ENCODE data around the gene DEFB119.
"Not testable (repeated sequence)": the region's sequence is repeated elsewhere in the genome, so short reads cannot be mapped to it uniquely, and the experiment has no call there.

The DEFB119 gene

DNA sequence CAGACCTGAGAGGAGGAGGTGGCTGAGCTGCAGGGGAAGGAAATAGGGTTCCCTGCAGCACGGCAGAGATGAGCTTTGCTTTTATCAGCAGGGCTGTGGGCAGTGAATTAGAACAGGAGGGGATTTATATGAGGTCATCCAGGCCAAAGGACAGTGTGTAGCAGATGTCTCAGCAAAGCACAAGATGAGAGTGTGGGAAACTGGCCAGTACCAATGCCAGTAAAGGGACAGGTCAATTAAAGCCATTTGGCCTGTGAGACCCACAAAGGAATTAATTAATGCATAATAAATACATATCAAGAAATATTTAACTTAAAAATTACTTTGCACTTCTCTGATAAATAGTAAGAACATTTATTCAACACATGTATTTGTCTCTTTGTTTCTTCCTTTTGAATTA is at the start of gene DEFB119:
Gene DEFB119 (minus strand): TSS at position 101 of the 400 bp plus-strand sequence. CDS start 107 bp downstream, outside the sequence.
- DNase-seq (ENCODE audit: low read depth in 1 of 2, low spot score in 1 of 2), result no peak

- no peak for DNase-seq (ENCODE audit: low read depth in 1 of 2, low spot score in 1 of 2)
These were observed 40.3 kb upstream of the DEFB119 start for GRCh38 chr20:31430568-31431115.

DNA sequence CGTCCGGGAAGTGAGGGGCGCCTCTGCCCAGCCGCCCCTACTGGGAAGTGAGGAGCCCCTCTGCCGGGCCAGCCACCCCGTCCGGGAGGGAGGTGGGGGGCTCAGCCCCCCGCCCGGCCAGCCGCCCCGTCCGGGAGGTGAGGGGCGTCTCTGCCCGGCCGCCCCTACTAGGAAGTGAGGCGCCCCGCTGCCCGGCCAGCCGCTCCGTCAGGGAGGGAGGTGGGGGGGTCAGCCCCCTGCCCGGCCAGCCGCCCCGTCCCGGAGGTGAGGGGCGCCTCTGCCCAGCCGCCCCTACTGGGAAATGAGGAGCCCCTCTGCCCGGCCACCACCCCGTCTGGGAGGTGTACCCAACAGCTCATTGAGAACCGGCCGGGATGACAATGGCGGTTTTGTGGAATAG is 37.2 kb upstream of the DEFB119 start:
- DNase-seq (ENCODE audit: low read depth in 1 of 2, low spot score in 1 of 2), result not testable (repeated sequence)

DNA sequence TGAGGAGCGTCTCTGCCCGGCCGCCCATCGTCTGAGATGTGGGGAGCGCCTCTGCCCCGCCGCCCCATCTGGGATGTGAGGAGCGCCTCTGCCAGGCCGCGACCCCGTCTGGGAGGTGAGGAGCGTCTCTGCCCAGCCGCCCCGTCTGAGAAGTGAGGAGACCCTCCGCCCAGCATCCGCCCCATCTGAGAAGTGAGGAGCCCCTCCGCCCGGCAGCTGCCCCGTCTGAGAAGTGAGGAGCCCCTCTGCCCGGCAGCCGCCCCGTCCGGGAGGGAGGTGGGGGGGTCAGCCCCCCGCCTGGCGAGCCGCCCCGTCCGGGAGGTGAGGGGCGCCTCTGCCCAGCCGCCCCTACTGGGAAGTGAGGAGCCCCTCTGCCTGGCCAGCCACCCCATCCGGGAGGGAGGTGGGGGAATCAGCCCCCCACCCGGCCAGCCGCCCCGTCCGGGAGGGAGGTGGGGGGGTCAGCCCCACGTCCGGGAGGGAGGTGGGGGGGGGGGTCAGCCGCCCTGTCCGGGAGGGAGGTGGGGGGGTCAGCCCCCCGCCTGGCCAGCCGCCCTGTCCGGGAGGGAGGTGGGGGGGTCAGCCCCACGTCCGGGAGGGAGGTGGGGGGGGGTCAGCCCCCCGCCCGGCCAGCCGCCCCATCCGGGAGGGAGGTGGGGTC is 36.6 kb upstream of the DEFB119 start:
- not testable (repeated sequence) for DNase-seq (ENCODE audit: low read depth in 1 of 2, low spot score in 1 of 2)

- no peak for DNase-seq (ENCODE audit: low read depth in 1 of 2, low spot score in 1 of 2)
These were observed 35.4 kb upstream of the DEFB119 start for GRCh38 chr20:31425797-31426196.

- DNase-seq (ENCODE audit: low read depth in 1 of 2, low spot score in 1 of 2), result no peak
These were observed 27.9 kb upstream of the DEFB119 start for GRCh38 chr20:31418307-31418706.

DNA sequence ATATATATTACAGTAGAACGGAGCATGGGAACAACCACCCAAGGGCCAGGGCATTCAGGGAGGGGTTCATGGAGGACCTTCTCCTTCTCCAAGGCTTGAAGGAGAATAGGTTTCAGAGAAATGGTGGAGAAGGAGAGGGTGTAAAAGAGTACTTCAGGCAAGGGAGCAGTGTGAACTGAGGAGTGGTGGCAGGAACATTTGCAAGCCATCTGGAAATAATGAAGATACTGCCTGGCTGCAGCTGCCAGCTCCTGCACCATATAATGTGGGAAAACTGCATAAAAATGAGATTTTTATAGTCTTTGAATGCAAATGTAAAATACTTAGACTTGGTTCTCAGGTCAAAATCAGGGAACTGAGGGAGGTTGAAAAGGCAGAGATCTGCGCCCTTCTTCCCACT is 25.3 kb upstream of the DEFB119 start:
- no peak for DNase-seq (ENCODE audit: low read depth in 1 of 2, low spot score in 1 of 2)

DNA sequence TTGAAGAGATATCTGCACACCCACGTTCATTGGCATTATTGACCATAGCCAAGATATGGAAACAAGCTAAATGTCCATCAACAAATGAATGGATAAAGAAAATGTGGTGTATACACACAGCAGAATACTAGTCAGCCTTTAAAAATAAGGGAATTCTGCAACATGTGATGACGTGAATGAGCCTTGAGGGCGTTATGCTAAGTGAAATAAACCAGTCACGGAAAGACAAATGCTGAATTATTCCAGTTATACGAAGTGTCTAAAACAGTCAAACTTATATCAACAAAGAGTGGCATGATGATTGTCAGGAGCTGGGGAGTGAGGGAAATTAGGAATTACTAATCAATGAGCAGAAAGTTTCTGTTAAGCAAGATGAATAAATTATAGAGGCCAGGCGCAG is 24.0 kb upstream of the DEFB119 start:
- DNase-seq (ENCODE audit: low read depth in 1 of 2, low spot score in 1 of 2), result no peak

DNA sequence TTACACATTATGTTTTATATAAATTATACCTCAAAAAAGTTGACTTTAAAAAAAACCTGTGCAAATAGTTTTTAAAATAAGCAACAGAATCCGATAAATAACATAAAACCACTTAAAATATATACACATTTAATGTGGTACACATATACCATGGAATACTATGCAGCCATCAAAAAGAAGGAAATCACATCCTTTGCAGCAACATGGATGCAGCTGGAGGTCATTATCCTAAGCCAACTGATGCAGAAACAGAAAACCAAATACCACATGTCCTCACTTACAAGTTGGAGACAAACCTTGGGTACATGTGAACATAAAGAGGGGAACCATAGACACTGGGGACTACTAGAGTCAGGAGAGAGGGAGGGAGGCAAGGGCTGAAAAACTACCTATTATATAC is 19.6 kb upstream of the DEFB119 start:
- no peak for DNase-seq (ENCODE audit: low read depth in 1 of 2, low spot score in 1 of 2)

- no peak for DNase-seq (ENCODE audit: low read depth in 1 of 2, low spot score in 1 of 2)
These were observed 15.7 kb upstream of the DEFB119 start, which contains the start of gene DEFB121 for GRCh38 chr20:31406115-31406514. TSS of gene DEFB121 (minus strand) at chr20:31406215. CDS start at chr20:31406152, 63 bp downstream.

DNA sequence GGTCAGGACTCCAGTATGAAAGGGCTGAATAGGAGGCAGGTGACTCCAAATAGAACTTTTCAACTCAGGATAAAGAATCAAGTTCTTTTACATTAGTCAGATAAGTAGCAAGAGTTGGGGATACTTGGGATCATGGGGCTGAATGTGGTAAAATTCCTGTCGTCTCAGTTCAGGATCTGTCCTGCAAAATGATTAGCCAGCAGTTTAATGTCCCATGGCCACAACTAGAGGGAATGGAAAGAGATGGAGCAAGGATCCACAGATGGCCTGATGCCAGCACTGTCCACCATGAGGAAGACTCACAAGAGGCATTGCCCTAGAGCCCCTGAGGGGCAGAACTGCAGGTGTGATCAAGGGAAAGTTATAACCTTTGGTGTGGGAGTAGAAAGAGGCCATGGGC is 13.5 kb upstream of the DEFB119 start:
- DNase-seq (ENCODE audit: low read depth in 1 of 2, low spot score in 1 of 2), result no peak

GRCh38 chr20:31394900-31395299 is 4.5 kb upstream of the DEFB119 start:
- no peak for DNase-seq (ENCODE audit: low read depth in 1 of 2, low spot score in 1 of 2)

GRCh38 chr20:31392836-31393235 is 2.4 kb upstream of the DEFB119 start:
- no peak for DNase-seq (ENCODE audit: low read depth in 1 of 2, low spot score in 1 of 2)

DNA sequence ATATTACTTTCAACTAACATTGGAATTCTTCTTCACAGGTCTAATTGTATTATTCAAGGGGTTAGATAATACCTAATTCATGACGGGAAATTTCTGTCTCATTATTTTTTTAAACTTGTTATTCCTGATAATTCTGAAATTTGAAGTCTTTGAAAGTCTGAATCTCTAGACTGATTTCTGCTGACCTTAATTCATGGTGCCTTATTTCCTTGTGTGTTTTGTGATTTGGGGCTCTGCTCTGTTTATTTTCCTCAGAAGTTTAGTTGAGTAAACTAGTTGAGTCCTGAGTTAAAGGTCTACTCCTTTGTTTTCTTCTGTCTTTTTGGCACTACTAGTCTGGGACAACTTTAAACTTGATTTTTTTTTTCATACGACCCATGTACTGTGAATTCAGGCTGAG is 16.0 kb downstream of the DEFB119 start:
- no peak for DNase-seq (ENCODE audit: low read depth in 1 of 2, low spot score in 1 of 2)

GRCh38 chr20:31368301-31368700 is 22.1 kb downstream of the DEFB119 start, which contains the start of gene DEFB118:
TSS of gene DEFB118 (plus strand) at chr20:31368601. CDS start at chr20:31368651, 50 bp downstream.
- DNase-seq (ENCODE audit: low read depth in 1 of 2, low spot score in 1 of 2), result no peak

DNA sequence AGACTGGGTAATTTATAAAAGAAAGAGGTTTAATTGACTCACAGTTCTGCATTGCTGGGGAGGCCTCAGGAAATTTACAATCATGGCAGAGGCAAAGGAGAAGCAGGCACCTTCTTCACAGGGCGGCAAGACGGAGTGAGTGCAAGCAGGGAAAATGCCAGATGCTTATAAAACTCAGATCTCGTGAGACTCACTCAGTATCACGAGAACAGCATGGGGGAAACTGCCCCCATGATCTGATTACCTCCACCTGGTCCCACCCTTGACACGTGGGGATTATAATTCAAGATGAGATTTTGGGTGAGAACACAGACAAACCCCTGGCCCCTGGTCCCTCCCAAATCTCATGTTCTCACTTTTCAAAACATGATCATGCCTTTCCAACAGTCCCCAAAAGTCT is 26.1 kb downstream of the DEFB119 start:
- not testable (repeated sequence) for DNase-seq (ENCODE audit: low read depth in 1 of 2, low spot score in 1 of 2)

DNA sequence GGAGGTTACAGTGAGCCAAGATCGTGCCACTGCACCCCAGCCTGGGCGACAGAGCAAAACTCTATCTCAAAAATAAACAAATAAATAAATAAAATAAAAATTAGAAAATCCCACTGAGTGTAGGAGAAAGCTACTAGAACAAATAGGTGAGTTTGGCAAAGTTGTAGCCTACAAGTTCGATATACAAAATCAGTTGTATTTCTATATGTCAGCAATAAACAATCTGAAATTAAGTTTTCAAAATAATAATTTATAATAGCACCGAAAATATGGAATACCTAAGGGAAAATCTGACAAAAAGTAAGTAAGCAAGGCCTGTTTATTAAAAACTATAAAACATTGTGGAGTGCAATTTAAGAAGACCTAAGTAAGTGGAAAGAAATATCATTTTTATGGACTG is 27.1 kb downstream of the DEFB119 start:
- no peak for DNase-seq (ENCODE audit: low read depth in 1 of 2, low spot score in 1 of 2)

GRCh38 chr20:31355981-31356380 is 34.4 kb downstream of the DEFB119 start:
- DNase-seq (ENCODE audit: low read depth in 1 of 2, low spot score in 1 of 2), result no peak

DNA sequence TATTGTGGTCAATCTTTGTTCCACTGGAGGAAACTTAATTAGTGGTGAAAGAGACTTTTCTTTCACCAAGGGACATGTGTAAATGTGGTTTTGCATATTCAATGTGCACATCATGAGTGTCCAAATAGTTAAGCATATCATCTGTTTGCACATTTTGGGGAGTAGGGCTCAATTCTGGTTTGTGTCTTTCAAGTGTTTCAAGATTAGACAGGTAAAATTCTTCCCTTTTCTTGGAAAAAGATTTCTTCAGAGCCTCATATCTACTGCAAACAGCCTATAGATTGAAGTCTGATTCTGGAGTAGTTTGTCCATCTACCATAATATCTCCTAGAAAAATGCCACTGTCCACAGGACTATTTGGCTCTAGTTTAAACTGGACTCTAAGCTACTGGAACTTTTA is 48.9 kb downstream of the DEFB119 start:
- DNase-seq (ENCODE audit: low read depth in 1 of 2, low spot score in 1 of 2), result no peak

- DNase-seq (ENCODE audit: low read depth in 1 of 2, low spot score in 1 of 2), result no peak
These were observed 59.5 kb downstream of the DEFB119 start for GRCh38 chr20:31330893-31331292.

Measured in activated CD4-positive, alpha-beta T cell treated with anti-CD3 and anti-CD28 coated beads, Interleukin-2, amount 50 U/mL, for 24 hours (primary cell).